Kidney epithelial cell (primary cell): ENCODE data around the gene IGFN1. TPM values are rescaled to one million over a fixed set of nuclear protein-coding genes. Genes with fewer than 3 reads are reported as not detected.
A peak's percentile ranks its signal among the peaks of the same experiment; 100 is the strongest.

Experiments
- DNase-seq: peaks from one replicate; pipeline ENCODE4 v3.0.0-alpha.2; 2010; ENCODE audit warnings: low read depth
- H3K27me3 ChIP-seq: 2 replicates; pipeline ENCODE4 v1.6.0; 2011; ENCODE audit warnings: low read length; ENCODE audit not compliant: control insufficient read depth, insufficient read depth
- H3K36me3 ChIP-seq: 2 replicates; pipeline ENCODE4 v1.5.1; 2011; ENCODE audit warnings: low read length; ENCODE audit not compliant: control insufficient read depth, insufficient read depth
- H3K4me3 ChIP-seq: 2 replicates; pipeline ENCODE4 v1.5.1; 2011; ENCODE audit warnings: low read depth, mild to moderate bottlenecking, control low read depth, low read length
- total RNA-seq: library from RNA; depleted of rRNA; stranded (reverse); fragments of >200 nt; gene quantifications from 2 replicates; pipeline ENCODE4 v1.2.3, GENCODE V29; 2015
- TF ChIP-seq, protein P1 (sequence below): IDR thresholded peaks from 2 replicates; pipeline ENCODE4 v1.5.1; 2011; ENCODE audit warnings: mild to moderate bottlenecking, moderate library complexity, low read length, control low read depth, inconsistent platforms; ENCODE audit not compliant: insufficient read depth, poor library complexity, severe bottlenecking

The IGFN1 gene
- total RNA-seq, 1 donor from 2014 or later = 0.54 TPM

GRCh38 chr1:201269900-201270410 lies 79.3 kb downstream of the IGFN1 start:
- Histone ChIP-seq H3K36me3 (no peaks in the 10 kb centered on the region), H3K4me3 (no peak overlapping the region), H3K27me3 (no peaks in the 10 kb centered on the region)
- TF ChIP-seq, protein P1, sequence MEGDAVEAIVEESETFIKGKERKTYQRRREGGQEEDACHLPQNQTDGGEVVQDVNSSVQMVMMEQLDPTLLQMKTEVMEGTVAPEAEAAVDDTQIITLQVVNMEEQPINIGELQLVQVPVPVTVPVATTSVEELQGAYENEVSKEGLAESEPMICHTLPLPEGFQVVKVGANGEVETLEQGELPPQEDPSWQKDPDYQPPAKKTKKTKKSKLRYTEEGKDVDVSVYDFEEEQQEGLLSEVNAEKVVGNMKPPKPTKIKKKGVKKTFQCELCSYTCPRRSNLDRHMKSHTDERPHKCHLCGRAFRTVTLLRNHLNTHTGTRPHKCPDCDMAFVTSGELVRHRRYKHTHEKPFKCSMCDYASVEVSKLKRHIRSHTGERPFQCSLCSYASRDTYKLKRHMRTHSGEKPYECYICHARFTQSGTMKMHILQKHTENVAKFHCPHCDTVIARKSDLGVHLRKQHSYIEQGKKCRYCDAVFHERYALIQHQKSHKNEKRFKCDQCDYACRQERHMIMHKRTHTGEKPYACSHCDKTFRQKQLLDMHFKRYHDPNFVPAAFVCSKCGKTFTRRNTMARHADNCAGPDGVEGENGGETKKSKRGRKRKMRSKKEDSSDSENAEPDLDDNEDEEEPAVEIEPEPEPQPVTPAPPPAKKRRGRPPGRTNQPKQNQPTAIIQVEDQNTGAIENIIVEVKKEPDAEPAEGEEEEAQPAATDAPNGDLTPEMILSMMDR = no peak
- DNase-seq = no peak

- Histone ChIP-seq H3K36me3 (no peaks in the 10 kb centered on the region), H3K4me3 (no peak overlapping the region)
- TF ChIP-seq, protein P1 = no peak
Measured at GRCh38 chr1:201270616-201271390, 80.2 kb downstream of the IGFN1 start.

GRCh38 chr1:201272799-201273198 lies 82.2 kb downstream of the IGFN1 start:
- DNase-seq = no peak
- Histone ChIP-seq H3K4me3 (no peak overlapping the region), H3K27me3 (no peaks in the 10 kb centered on the region), H3K36me3 (no peaks in the 10 kb centered on the region)
- TF ChIP-seq, protein P1 = no peak

More at GRCh38 chr1:201270616-201271390, 80.2 kb downstream of the IGFN1 start:
- H3K27me3 ChIP-seq = no peaks in the 10 kb centered on the region
- DNase-seq = no peak

DNA sequence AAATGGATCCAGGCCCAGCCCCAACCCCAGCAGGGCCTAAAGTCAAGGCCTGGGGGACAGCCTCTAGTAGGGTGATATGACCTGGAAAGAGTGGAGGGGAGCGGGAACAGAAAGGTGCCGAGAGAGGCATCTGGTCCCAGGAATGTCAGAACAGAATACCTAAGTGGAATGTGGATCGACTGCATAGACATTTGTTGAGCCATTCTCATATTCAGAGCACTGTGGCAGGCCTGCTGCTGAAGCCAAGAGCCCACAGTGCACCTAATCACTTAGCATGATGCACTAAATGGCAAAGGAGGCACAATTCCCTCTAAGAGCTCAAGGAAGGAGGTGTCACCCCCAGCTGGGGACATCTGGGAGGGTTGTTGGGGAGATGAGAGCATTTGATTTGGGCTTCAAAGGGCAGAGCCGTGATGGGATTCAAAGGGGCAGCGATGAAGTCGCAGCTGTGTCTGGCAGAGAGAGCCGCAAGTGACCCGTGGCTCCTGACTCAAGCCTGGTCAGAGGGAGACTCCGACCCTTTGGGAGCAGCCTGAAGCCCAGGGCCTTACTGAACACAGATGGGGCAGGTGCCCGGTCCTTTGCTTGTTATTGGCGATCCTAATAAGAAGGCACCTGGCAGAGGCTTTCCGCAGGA lies 84.1 kb downstream of the IGFN1 start:
- TF ChIP-seq, protein P1 = no peak
- no peak for DNase-seq

GRCh38 chr1:201275253-201275666 lies 84.6 kb downstream of the IGFN1 start:
- peak; percentile 74 for DNase-seq
- TF ChIP-seq, protein P1 = no peak
- Histone ChIP-seq H3K36me3 (no peaks in the 10 kb centered on the region), H3K27me3 (no peaks in the 10 kb centered on the region), H3K4me3 (no peak overlapping the region)

More for the DNA sequence above, 84.1 kb downstream of the IGFN1 start:
- Histone ChIP-seq H3K36me3 (no peaks in the 10 kb centered on the region), H3K27me3 (no peaks in the 10 kb centered on the region), H3K4me3 (no peak overlapping the region)
